ENCODE results near the gene TRPM3. TPM values are rescaled to one million over a fixed set of nuclear protein-coding genes. Genes with fewer than 3 reads are reported as not detected.

Gene TRPM3
- total and polyA plus RNA-seq, 9 of the 15 experiments (the other 6 are each of a cell fraction or from before 2014, with no cell fraction given): 0.04 TPM; not detected in 8

DNA sequence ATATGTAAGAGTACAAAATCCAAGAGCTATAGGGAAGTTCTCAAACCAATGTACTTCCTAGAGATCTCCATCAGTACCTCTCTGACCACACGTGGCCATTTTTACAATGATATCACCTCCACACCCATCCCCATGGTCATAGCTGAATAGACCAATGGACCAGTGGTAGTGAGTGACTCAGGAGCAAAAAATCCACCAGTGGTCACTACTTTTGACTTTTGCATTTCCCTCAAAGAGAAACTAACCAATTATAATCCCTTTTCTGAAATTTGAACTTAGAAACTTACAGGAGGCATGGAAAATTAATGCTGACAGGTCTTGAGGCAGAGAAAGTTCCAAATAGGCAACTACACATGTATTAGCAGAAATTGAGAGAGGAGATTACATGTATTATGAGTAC, 238.4 kb downstream of the TRPM3 start (continued):
- TF ChIP-seq, protein P1, sequence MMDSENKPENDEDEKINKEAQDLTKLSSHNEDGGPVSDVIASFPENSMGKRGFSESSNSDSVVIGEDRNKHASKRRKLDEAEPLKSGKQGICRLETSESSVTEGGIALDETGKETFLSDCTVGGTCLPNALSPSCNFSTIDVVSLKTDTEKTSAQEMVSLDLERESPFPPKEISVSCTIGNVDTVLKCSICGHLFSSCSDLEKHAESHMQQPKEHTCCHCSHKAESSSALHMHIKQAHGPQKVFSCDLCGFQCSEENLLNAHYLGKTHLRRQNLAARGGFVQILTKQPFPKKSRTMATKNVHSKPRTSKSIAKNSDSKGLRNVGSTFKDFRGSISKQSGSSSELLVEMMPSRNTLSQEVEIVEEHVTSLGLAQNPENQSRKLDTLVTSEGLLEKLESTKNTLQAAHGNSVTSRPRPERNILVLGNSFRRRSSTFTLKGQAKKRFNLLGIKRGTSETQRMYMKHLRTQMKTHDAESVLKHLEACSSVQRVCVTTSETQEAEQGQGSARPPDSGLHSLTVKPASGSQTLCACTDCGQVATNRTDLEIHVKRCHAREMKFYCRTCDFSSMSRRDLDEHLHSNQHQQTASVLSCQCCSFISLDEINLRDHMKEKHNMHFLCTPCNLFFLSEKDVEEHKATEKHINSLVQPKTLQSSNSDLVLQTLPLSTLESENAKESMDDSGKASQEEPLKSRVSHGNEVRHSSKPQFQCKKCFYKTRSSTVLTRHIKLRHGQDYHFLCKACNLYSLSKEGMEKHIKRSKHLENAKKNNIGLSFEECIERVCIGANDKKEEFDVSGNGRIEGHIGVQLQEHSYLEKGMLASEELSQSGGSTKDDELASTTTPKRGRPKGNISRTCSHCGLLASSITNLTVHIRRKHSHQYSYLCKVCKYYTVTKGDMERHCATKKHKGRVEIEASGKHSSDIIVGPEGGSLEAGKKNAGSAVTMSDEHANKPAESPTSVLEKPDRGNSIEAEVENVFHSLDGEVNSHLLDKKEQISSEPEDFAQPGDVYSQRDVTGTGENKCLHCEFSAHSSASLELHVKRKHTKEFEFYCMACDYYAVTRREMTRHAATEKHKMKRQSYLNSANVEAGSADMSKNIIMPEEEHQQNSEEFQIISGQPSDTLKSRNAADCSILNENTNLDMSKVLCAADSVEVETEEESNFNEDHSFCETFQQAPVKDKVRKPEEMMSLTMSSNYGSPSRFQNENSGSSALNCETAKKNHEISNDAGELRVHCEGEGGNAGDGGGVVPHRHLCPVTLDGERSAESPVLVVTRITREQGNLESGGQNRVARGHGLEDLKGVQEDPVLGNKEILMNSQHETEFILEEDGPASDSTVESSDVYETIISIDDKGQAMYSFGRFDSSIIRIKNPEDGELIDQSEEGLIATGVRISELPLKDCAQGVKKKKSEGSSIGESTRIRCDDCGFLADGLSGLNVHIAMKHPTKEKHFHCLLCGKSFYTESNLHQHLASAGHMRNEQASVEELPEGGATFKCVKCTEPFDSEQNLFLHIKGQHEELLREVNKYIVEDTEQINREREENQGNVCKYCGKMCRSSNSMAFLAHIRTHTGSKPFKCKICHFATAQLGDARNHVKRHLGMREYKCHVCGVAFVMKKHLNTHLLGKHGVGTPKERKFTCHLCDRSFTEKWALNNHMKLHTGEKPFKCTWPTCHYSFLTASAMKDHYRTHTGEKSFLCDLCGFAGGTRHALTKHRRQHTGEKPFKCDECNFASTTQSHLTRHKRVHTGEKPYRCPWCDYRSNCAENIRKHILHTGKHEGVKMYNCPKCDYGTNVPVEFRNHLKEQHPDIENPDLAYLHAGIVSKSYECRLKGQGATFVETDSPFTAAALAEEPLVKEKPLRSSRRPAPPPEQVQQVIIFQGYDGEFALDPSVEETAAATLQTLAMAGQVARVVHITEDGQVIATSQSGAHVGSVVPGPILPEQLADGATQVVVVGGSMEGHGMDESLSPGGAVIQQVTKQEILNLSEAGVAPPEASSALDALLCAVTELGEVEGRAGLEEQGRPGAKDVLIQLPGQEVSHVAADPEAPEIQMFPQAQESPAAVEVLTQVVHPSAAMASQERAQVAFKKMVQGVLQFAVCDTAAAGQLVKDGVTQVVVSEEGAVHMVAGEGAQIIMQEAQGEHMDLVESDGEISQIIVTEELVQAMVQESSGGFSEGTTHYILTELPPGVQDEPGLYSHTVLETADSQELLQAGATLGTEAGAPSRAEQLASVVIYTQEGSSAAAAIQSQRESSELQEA (IDR thresholded peaks at IDR 0.05; ENCODE audit: low read depth): no peak
- no peak for TF ChIP-seq NR1H2 (CRISPR knock-in tag; IDR thresholded peaks at IDR 0.05)
- TF ChIP-seq, protein P2, sequence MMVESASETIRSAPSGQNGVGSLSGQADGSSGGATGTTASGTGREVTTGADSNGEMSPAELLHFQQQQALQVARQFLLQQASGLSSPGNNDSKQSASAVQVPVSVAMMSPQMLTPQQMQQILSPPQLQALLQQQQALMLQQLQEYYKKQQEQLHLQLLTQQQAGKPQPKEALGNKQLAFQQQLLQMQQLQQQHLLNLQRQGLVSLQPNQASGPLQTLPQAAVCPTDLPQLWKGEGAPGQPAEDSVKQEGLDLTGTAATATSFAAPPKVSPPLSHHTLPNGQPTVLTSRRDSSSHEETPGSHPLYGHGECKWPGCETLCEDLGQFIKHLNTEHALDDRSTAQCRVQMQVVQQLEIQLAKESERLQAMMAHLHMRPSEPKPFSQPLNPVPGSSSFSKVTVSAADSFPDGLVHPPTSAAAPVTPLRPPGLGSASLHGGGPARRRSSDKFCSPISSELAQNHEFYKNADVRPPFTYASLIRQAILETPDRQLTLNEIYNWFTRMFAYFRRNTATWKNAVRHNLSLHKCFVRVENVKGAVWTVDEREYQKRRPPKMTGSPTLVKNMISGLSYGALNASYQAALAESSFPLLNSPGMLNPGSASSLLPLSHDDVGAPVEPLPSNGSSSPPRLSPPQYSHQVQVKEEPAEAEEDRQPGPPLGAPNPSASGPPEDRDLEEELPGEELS (CRISPR knock-in tag; IDR thresholded peaks at IDR 0.05; ENCODE audit: borderline replicate concordance): no peak
- TF ChIP-seq, protein P3, sequence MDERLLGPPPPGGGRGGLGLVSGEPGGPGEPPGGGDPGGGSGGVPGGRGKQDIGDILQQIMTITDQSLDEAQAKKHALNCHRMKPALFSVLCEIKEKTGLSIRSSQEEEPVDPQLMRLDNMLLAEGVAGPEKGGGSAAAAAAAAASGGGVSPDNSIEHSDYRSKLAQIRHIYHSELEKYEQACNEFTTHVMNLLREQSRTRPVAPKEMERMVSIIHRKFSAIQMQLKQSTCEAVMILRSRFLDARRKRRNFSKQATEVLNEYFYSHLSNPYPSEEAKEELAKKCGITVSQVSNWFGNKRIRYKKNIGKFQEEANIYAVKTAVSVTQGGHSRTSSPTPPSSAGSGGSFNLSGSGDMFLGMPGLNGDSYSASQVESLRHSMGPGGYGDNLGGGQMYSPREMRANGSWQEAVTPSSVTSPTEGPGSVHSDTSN (CRISPR knock-in tag; IDR thresholded peaks at IDR 0.05; ENCODE audit: low read depth): no peak
- TF ChIP-seq, protein P3 (tag; conservative IDR thresholded peaks at IDR 0.05; ENCODE audit: low read depth): no peak
- no peak for TF ChIP-seq ARID1B (IDR thresholded peaks at IDR 0.05)
- no peak for TF ChIP-seq FOXJ2 (tag; IDR thresholded peaks at IDR 0.05)

Data from K562 (cell line).